Fibroblast of the aortic adventitia (primary cell): ENCODE measurements around the gene SYF2. TPM values are rescaled to one million over a fixed set of nuclear protein-coding genes. Genes with fewer than 3 reads are reported as not detected.
"Not testable (repeated sequence)": the region's sequence is repeated elsewhere in the genome, so short reads cannot be mapped to it uniquely, and the experiment has no call there.

Experiments used
- DNase-seq: peaks from one replicate; pipeline ENCODE4 v3.0.0-alpha.2; 2010; ENCODE audit warnings: low read depth
- H3K4me3 ChIP-seq: 2 replicates; pipeline ENCODE4 v1.5.1; 2011; ENCODE audit warnings: low read depth, mild to moderate bottlenecking, control low read depth, low read length, moderate library complexity
- CTCF ChIP-seq: IDR thresholded peaks from 2 replicates; pipeline ENCODE4 v1.5.1; 2011; ENCODE audit warnings: mild to moderate bottlenecking, low read length, control low read depth, inconsistent platforms; ENCODE audit not compliant: insufficient read depth
- total RNA-seq: library from RNA; depleted of rRNA; stranded (reverse); fragments of >200 nt; gene quantifications from 2 replicates; pipeline ENCODE4 v1.2.3, GENCODE V29; 2012; ENCODE audit warnings: low replicate concordance

Gene SYF2
- 44.7 and 227 TPM in 2 replicates for total RNA-seq

- TF ChIP-seq CTCF, result no peak
- H3K4me3 ChIP-seq, result peak within 1 kb of the TSS; percentile 94
- peak; percentile 94 for DNase-seq
Measured at GRCh38 chr1:25232027-25232865, at the start of gene SYF2. TSS of gene SYF2 (minus strand) at chr1:25232502. CDS start at chr1:25232467, 35 bp downstream.

- not testable (repeated sequence) for DNase-seq, H3K4me3 ChIP-seq
Measured at GRCh38 chr1:25279693-25280111, 47.4 kb upstream of the SYF2 start.

GRCh38 chr1:25278790-25279189, 46.5 kb upstream of the SYF2 start:
- H3K4me3 ChIP-seq, DNase-seq: not testable (repeated sequence)

GRCh38 chr1:25278358-25278757, 46.1 kb upstream of the SYF2 start:
- not testable (repeated sequence) for H3K4me3 ChIP-seq, DNase-seq

GRCh38 chr1:25277295-25277694, 45.0 kb upstream of the SYF2 start:
- H3K4me3 ChIP-seq, DNase-seq: not testable (repeated sequence)

GRCh38 chr1:25275648-25276047, 43.3 kb upstream of the SYF2 start:
- DNase-seq, result not testable (repeated sequence)

GRCh38 chr1:25272238-25272637, 39.9 kb upstream of the SYF2 start, which contains the start of gene RHD:
TSS of gene RHD (plus strand) at chr1:25272509. CDS start at chr1:25272548, 39 bp downstream.
- H3K4me3 ChIP-seq, DNase-seq: not testable (repeated sequence)

More at GRCh38 chr1:25275648-25276047, 43.3 kb upstream of the SYF2 start:
- H3K4me3 ChIP-seq, result not testable (repeated sequence)

- not testable (repeated sequence) for DNase-seq
- H3K4me3 ChIP-seq, result peak overlapping the region; percentile 56
Measured at GRCh38 chr1:25268143-25268760, 36.0 kb upstream of the SYF2 start.

GRCh38 chr1:25267288-25268142, 35.2 kb upstream of the SYF2 start:
- DNase-seq, result peak; percentile 79
- H3K4me3 ChIP-seq, result peak overlapping the region; percentile 73

GRCh38 chr1:25266554-25267287, 34.4 kb upstream of the SYF2 start:
- DNase-seq, result not testable (repeated sequence)
- peak overlapping the region; percentile 66 for H3K4me3 ChIP-seq
- peak; percentile 6 for TF ChIP-seq CTCF

GRCh38 chr1:25260336-25260735, 28.0 kb upstream of the SYF2 start:
- not testable (repeated sequence) for H3K4me3 ChIP-seq, DNase-seq

GRCh38 chr1:25259813-25260212, 27.5 kb upstream of the SYF2 start:
- not testable (repeated sequence) for H3K4me3 ChIP-seq, DNase-seq
